Choroid plexus epithelial cell (primary cell): Measurements from ENCODE around the gene TMEM62.
"Not testable (repeated sequence)": the region's sequence is repeated elsewhere in the genome, so short reads cannot be mapped to it uniquely, and the experiment has no call there.

ENCODE experiments used
- DNase-seq: peaks from one replicate; pipeline ENCODE4 v3.0.0-alpha.2; 2010; ENCODE audit warnings: low read depth
- H3K4me3 ChIP-seq: 2 replicates; pipeline ENCODE4 v1.5.1; 2011; ENCODE audit warnings: low read depth, mild to moderate bottlenecking, control low read depth, low read length, moderate library complexity
- TF ChIP-seq, protein P1 (sequence below): conservative IDR thresholded peaks from 2 replicates; pipeline ENCODE4 v1.5.1; 2011; ENCODE audit warnings: low read depth, mild to moderate bottlenecking, control low read depth, inconsistent platforms, low read length, moderate library complexity

Gene TMEM62

DNA sequence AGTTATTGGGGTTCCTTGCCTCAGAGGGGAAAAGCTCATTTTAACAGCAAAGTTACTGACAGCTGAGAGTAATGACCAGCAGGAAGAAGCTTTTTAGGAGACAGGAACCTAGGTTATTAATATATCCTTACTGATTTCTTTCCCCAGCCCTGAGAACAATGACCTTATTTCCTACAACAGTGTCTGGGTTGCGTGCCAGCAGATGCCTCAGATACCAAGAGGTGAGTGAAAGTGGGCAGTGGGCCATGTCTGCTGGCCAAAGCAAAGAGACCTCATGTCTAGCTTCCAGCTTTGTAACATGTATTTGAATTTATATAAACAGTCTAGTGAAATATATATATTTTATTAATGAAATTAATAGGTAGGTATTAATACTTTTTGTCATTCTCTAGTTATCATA, 56.8 kb downstream of the TMEM62 start:
- no peak overlapping the region for H3K4me3 ChIP-seq
- DNase-seq: peak; percentile 65
- TF ChIP-seq, protein P1, sequence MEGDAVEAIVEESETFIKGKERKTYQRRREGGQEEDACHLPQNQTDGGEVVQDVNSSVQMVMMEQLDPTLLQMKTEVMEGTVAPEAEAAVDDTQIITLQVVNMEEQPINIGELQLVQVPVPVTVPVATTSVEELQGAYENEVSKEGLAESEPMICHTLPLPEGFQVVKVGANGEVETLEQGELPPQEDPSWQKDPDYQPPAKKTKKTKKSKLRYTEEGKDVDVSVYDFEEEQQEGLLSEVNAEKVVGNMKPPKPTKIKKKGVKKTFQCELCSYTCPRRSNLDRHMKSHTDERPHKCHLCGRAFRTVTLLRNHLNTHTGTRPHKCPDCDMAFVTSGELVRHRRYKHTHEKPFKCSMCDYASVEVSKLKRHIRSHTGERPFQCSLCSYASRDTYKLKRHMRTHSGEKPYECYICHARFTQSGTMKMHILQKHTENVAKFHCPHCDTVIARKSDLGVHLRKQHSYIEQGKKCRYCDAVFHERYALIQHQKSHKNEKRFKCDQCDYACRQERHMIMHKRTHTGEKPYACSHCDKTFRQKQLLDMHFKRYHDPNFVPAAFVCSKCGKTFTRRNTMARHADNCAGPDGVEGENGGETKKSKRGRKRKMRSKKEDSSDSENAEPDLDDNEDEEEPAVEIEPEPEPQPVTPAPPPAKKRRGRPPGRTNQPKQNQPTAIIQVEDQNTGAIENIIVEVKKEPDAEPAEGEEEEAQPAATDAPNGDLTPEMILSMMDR: no peak

DNA sequence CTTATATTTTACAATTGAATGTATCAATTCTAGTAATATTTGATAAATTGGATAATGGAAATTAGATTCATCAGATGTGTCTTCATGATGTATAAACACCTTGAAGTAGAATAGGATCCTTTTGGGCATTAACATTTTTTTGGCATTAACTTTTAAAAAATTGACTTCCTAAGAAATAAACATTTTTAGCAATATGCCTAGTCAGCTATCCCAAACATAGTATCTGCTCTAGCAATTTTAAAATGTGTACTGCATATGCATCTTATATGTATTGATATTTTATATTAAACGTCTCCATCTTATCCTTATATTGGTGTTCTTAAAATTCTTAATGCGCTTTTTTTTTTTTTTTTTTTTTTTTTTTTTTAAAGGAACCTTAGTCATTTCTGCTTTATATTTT, 60.3 kb downstream of the TMEM62 start:
- H3K4me3 ChIP-seq: no peak overlapping the region
- no peak for DNase-seq
- TF ChIP-seq, protein P1: no peak

DNA sequence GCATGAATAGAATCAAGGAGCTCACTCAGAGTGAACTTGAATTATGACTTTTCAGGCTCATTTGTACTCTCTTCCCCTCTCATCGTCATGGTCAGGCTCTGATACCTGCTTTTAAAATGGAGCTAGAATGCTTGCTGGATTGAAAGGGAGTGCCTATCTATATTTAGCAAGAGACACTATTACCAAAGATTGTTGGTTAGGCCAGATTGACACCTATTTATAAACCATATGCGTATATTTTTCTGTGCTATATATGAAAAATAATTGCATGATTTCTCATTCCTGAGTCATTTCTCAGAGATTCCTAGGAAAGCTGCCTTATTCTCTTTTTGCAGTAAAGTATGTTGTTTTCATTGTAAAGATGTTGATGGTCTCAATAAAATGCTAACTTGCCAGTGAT, 61.4 kb downstream of the TMEM62 start:
- TF ChIP-seq, protein P1: no peak
- H3K4me3 ChIP-seq: no peak overlapping the region
- no peak for DNase-seq

DNA sequence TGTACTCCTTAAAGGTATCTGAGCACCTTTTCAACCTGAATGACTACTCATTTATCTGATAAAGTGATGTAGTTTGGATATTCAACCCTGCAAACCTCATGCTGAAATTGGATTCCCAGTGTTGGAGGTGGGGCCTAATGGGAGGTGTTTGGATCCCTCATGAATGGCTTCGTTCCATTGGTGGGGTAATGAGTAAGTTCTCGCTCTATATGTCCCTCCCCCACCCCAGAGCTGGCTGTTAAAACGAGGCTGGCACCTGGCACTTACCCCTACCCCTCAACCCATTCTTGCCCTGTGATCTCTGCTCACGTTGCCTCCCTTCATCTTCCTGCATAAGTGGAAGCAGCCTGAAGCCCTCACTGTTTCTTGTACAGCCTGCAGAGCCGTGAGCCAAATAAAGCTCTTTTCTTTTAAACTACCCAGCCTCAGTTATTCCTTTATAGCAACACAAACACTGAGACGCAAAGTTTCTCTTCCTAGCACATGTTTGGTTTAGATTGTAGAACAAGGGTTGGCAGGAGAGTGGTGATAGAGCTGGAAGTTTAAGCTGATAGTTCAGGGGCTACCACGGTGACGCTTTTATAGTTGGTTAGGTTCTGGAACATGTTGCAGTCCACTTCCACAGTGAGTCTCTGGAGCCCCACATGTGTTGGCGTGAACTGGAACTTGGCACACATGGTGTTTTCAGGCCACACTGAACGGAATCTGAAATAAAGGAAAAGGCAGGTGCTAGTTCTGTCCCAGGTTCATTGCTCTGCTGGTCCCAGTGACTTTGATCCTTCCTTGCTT, 63.6 kb downstream of the TMEM62 start:
- TF ChIP-seq, protein P1: no peak
- DNase-seq: no peak
- H3K4me3 ChIP-seq: no peak overlapping the region

DNA sequence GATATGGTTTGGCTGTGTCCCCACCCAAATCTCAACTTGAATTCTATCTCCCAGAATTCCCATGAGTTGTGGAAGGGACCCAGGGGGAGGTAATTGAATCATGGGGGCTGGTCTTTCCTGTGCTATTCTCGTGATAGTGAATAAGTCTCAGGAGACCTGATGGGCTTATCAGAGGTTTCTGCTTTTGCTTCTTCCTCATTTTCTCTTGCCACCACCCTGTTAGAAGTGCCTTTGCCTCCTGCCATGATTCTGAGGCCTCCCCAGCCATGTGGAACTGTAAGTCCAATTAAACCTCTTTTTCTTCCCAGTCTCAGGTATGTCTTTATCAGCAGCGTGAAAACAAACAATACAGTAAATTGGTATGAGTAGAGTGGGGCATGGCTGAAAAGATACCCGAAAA, 64.4 kb downstream of the TMEM62 start:
- not testable (repeated sequence) for DNase-seq, H3K4me3 ChIP-seq

DNA sequence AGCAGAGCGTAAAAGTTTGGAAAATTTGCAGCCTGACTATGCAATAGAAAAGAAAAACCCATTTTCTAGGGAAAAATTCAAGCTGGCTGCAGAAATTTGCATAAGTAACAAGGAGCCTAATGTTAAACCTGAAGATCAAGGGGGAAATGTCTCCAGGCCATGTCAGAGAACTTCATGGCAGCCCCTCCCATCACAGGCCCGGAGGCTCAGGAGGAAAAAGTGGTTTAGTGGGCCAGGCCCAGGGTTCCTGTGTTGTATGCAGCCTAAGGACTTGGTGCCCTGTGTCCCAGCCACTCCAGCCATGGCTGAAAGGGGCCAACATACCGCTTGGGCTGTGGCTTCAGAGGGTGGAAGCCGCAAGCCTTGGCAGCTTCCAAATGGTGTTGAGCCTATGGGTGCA, 65.2 kb downstream of the TMEM62 start:
- DNase-seq, H3K4me3 ChIP-seq: not testable (repeated sequence)

DNA sequence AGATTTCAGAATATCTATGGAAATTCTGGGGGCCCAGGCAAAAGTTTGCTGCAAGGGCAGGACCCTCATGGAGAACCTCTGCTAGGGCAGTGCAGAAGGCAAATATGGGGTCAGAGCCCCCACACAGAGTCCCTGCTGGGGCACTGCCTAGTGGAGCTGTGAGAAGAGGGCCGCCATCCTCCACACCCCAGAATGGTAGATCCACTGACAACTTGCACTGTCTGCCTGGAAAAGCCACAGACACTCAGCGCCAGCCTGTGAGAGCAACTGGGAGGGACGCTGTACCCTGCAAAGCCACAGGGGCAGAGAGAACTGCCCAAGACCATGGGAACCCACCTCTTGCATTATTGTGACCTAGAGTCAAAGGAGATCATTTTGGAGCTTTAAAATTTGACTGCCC, 65.6 kb downstream of the TMEM62 start:
- TF ChIP-seq, protein P1: no peak
- no peak for DNase-seq
- H3K4me3 ChIP-seq: no peak overlapping the region

DNA sequence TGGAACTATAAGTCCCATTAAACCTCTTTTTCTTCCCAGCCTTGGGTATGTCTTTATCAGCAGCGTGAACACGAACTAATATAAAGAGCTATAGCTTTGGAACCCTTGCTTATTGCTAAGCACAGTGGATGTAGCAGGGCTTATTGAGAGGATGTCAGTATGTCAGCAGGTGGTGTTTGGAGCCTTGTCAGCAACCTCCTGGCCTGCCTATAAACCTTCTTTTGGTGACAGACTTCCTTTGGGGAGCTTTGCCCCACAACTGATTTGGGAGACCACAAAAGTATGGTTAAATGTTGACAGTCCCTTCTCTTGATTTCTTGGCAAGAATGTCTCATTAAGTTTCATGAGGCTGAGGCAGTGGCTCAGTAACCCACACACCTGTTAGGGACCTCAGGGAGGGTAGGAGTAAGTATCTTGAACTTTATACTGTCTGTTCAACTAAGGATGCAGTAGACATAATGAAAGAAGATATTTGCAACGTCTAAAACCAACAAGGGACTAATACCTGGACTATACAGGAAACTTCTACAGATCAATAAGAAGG, 66.6 kb downstream of the TMEM62 start:
- no peak overlapping the region for H3K4me3 ChIP-seq
- DNase-seq: no peak
- TF ChIP-seq, protein P1: no peak
